DND-41 (cell line): Measurements from ENCODE around the gene GSTP1.

Source experiments
- EZH2 ChIP-seq: IDR thresholded peaks from 3 replicates; pipeline ENCODE4 v1.6.1; 2012; ENCODE audit warnings: borderline replicate concordance, low read depth, mild to moderate bottlenecking, moderate library complexity, low read length, inconsistent platforms; ENCODE audit not compliant: severe bottlenecking
- TF ChIP-seq, protein P1 (sequence below): IDR thresholded peaks from 2 replicates; pipeline ENCODE4 v1.5.1; 2012; ENCODE audit warnings: borderline replicate concordance, low read length, moderate library complexity, mild to moderate bottlenecking; ENCODE audit not compliant: poor library complexity, severe bottlenecking; ENCODE audit errors: extremely low read depth

DNA sequence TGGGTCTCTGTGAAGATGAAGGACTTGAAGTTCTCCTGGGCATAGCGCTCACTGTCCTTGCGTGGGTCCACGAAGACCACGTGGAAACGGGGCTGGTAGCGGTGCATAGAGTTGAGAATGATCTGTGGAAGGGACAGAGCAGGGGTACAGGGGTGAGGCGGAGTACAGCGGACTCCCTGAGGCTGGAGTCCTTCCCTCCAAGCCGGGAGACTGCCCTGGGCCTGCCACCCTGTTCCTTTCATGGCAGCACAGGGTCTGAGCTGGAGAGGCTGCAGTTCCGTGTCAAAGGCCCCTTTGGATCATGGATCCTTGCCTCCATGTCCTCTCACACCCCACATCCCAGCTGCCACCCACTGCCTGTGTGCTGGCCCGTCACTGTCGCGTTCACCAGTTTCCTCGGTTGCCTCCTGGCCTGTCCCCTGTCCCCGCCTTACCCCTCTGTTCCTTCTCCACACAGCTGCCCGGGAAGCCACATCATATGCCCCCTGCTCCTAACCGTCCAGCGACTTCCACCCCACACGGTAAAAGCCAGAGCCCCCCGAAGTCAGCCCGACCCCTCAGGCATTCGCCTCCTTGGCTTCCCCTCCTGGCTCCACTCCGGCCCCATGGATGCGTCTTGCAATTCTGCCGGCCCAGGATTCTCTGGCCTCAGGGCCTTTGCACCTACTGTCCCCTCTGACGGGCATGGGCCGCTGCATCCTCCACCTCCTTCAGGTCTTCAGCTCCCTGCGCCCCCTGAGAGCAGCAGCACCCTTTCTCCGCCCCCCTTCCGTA is 49.6 kb downstream of the GSTP1 start:
- TF ChIP-seq, protein P1, sequence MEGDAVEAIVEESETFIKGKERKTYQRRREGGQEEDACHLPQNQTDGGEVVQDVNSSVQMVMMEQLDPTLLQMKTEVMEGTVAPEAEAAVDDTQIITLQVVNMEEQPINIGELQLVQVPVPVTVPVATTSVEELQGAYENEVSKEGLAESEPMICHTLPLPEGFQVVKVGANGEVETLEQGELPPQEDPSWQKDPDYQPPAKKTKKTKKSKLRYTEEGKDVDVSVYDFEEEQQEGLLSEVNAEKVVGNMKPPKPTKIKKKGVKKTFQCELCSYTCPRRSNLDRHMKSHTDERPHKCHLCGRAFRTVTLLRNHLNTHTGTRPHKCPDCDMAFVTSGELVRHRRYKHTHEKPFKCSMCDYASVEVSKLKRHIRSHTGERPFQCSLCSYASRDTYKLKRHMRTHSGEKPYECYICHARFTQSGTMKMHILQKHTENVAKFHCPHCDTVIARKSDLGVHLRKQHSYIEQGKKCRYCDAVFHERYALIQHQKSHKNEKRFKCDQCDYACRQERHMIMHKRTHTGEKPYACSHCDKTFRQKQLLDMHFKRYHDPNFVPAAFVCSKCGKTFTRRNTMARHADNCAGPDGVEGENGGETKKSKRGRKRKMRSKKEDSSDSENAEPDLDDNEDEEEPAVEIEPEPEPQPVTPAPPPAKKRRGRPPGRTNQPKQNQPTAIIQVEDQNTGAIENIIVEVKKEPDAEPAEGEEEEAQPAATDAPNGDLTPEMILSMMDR: no peak
- no peak for TF ChIP-seq EZH2
